ENCODE measurements around the gene INHBE.

INHBE gene

DNA sequence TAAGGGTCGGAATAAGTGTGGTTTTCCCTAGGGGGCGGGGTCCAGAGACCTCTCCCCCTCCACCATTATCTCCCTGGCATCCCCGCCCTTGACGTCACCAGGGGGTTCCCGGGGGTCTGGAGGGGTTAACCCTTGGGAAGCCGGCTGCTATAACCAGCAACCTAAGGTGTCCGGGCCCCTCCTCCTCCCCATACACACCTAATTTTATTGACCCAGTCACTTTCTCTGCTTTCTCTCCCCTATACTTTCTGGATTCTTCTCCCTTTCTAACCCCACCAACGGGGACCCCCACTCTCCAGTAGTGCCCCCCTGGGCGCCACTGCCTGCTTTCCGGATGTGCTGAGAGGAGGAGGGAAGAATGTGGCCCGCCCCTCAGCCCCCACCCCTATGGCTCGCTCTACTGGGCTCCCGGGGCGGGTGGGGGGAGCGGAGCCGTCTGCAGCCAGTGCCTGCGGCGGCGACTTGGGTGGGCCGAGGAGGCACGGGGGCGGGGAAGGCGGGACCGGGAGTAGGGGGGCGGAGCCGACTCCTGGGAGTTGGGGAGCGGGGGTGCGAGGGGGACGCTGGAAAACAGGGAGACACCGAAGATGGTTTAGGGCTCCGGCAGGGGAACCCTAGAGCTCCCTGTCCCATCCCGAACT lies 6.3 kb downstream of the INHBE start:
- ChIA-PET POLR2A (interaction anchor here (0.7 to 4.0 kb wide), 2 partner anchors 59 to 77 kb away, joined by 5 to 13 read pairs; partner anchors contain the start of gene DDIT3), CTCF (interaction anchor here (1.1 to 4.2 kb wide), 6 partner anchors 8 to 218 kb away, joined by 3 to 38 read pairs (median 11); partner anchors contain the start of gene ARHGAP9)
- TF ChIP-seq ZNF423 (tag by site-specific recombination; IDR thresholded peaks at IDR 0.05), result peak; percentile 74; the same call in 1 of the 2 replicates
- 0 out of 2 replicates have a peak, but pooled peaks have one; percentile 37 for TF ChIP-seq ZNF639 (tag by site-specific recombination; IDR thresholded peaks at IDR 0.05)
- no peak for TF ChIP-seq ZFP3 (tag by site-specific recombination; IDR thresholded peaks at IDR 0.05; ENCODE audit: low read depth)
- peak; percentile 75 for TF ChIP-seq KLF1 (tag by site-specific recombination; IDR thresholded peaks at IDR 0.05)
- no peak for TF ChIP-seq ZNF214 (tag by site-specific recombination; IDR thresholded peaks at IDR 0.05; ENCODE audit: borderline replicate concordance)
- TF ChIP-seq ZBTB48 (tag by site-specific recombination; IDR thresholded peaks at IDR 0.05), result peak; percentile 57
- TF ChIP-seq, protein P1, sequence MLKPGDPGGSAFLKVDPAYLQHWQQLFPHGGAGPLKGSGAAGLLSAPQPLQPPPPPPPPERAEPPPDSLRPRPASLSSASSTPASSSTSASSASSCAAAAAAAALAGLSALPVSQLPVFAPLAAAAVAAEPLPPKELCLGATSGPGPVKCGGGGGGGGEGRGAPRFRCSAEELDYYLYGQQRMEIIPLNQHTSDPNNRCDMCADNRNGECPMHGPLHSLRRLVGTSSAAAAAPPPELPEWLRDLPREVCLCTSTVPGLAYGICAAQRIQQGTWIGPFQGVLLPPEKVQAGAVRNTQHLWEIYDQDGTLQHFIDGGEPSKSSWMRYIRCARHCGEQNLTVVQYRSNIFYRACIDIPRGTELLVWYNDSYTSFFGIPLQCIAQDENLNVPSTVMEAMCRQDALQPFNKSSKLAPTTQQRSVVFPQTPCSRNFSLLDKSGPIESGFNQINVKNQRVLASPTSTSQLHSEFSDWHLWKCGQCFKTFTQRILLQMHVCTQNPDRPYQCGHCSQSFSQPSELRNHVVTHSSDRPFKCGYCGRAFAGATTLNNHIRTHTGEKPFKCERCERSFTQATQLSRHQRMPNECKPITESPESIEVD (tag by site-specific recombination; IDR thresholded peaks at IDR 0.05), result no peak
- TF ChIP-seq ZNF561 (tag by site-specific recombination; IDR thresholded peaks at IDR 0.05; ENCODE audit: borderline replicate concordance), result no peak
- peak; percentile 75 for TF ChIP-seq ZNF324 (tag by site-specific recombination; IDR thresholded peaks at IDR 0.05)
- TF ChIP-seq ZNF549 (tag by site-specific recombination; IDR thresholded peaks at IDR 0.05), result no peak
- TF ChIP-seq, protein P2, sequence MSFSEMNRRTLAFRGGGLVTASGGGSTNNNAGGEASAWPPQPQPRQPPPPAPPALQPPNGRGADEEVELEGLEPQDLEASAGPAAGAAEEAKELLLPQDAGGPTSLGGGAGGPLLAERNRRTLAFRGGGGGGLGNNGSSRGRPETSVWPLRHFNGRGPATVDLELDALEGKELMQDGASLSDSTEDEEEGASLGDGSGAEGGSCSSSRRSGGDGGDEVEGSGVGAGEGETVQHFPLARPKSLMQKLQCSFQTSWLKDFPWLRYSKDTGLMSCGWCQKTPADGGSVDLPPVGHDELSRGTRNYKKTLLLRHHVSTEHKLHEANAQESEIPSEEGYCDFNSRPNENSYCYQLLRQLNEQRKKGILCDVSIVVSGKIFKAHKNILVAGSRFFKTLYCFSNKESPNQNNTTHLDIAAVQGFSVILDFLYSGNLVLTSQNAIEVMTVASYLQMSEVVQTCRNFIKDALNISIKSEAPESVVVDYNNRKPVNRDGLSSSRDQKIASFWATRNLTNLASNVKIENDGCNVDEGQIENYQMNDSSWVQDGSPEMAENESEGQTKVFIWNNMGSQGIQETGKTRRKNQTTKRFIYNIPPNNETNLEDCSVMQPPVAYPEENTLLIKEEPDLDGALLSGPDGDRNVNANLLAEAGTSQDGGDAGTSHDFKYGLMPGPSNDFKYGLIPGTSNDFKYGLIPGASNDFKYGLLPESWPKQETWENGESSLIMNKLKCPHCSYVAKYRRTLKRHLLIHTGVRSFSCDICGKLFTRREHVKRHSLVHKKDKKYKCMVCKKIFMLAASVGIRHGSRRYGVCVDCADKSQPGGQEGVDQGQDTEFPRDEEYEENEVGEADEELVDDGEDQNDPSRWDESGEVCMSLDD (tag by site-specific recombination; IDR thresholded peaks at IDR 0.05), result peak; percentile 98
- peak; percentile 85 for TF ChIP-seq ZNF335 (tag by site-specific recombination; conservative IDR thresholded peaks at IDR 0.05)
- no peak for TF ChIP-seq ZNF23 (tag by site-specific recombination; IDR thresholded peaks at IDR 0.05; ENCODE audit: borderline replicate concordance)
- peak; percentile 94 for TF ChIP-seq PRDM10 (tag by site-specific recombination; IDR thresholded peaks at IDR 0.05)
- peak; percentile 43; the same call in 1 of the 2 replicates for TF ChIP-seq WT1 (tag by site-specific recombination; IDR thresholded peaks at IDR 0.05)
- TF ChIP-seq ZNF626 (tag by site-specific recombination; IDR thresholded peaks at IDR 0.05), result no peak
- no peak for TF ChIP-seq ZNF16 (tag by site-specific recombination; IDR thresholded peaks at IDR 0.05; ENCODE audit: low read depth)
- peak; percentile 83 for TF ChIP-seq ZNF629 (tag by site-specific recombination; IDR thresholded peaks at IDR 0.05)
- peak; percentile 75; the same call in 1 of the 2 replicates for TF ChIP-seq KLF8 (tag by site-specific recombination; IDR thresholded peaks at IDR 0.05)
- TF ChIP-seq, protein P3, sequence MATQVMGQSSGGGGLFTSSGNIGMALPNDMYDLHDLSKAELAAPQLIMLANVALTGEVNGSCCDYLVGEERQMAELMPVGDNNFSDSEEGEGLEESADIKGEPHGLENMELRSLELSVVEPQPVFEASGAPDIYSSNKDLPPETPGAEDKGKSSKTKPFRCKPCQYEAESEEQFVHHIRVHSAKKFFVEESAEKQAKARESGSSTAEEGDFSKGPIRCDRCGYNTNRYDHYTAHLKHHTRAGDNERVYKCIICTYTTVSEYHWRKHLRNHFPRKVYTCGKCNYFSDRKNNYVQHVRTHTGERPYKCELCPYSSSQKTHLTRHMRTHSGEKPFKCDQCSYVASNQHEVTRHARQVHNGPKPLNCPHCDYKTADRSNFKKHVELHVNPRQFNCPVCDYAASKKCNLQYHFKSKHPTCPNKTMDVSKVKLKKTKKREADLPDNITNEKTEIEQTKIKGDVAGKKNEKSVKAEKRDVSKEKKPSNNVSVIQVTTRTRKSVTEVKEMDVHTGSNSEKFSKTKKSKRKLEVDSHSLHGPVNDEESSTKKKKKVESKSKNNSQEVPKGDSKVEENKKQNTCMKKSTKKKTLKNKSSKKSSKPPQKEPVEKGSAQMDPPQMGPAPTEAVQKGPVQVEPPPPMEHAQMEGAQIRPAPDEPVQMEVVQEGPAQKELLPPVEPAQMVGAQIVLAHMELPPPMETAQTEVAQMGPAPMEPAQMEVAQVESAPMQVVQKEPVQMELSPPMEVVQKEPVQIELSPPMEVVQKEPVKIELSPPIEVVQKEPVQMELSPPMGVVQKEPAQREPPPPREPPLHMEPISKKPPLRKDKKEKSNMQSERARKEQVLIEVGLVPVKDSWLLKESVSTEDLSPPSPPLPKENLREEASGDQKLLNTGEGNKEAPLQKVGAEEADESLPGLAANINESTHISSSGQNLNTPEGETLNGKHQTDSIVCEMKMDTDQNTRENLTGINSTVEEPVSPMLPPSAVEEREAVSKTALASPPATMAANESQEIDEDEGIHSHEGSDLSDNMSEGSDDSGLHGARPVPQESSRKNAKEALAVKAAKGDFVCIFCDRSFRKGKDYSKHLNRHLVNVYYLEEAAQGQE (tag by site-specific recombination; IDR thresholded peaks at IDR 0.05), result no peak
- TF ChIP-seq ZSCAN18 (tag by site-specific recombination; IDR thresholded peaks at IDR 0.05), result peak; percentile 52; the same call in 1 of the 2 replicates
- TF ChIP-seq ZNF140 (tag by site-specific recombination; IDR thresholded peaks at IDR 0.05), result no peak

More for the DNA sequence above, 6.3 kb downstream of the INHBE start:
- no peaks in the 10 kb centered on the region for H3K36me3 ChIP-seq (ENCODE audit: control insufficient read depth in 2 of 2, insufficient read depth in 1 of 2, low read length in 2 of 2)
- peak overlapping the region; percentile 25; the same call in 1 of the 2 replicates for H3K27ac ChIP-seq (ENCODE audit: extremely low read depth, low read depth, low read length)
- H3K9me3 ChIP-seq (ENCODE audit: control insufficient read depth, insufficient read depth, low read depth, low read length), result no peaks in the 10 kb centered on the region
- H3K4me1 ChIP-seq (ENCODE audit: control insufficient read depth, insufficient read depth, low read length), result peaks cover 8% of the 10 kb centered on the region
- H3K4me3 ChIP-seq (ENCODE audit: low read depth, low read length), result peak overlapping the region; percentile 48

Measured in HEK293 (cell line).